Measurements from ENCODE around the gene LMAN2L.

Gene LMAN2L

GRCh38 chr2:96739633-96740428 lies at the start of gene LMAN2L:
LMAN2L (minus strand) TSS chr2:96740064; CDS start chr2:96740040, 24 bp downstream.
- DNase-seq = peak; percentile 97

- DNase-seq = no peak
These were observed 49.4 kb upstream of the LMAN2L start for GRCh38 chr2:96789245-96789617.

GRCh38 chr2:96788442-96789244 lies 48.8 kb upstream of the LMAN2L start:
- DNase-seq = no peak

- DNase-seq = no peak
These were observed 47.5 kb upstream of the LMAN2L start for GRCh38 chr2:96787411-96787810.

- no peak for DNase-seq
These were observed 43.5 kb upstream of the LMAN2L start for GRCh38 chr2:96783388-96783787.

- DNase-seq = no peak
These were observed 35.3 kb upstream of the LMAN2L start for GRCh38 chr2:96775160-96775559.

- no peak for DNase-seq
These were observed 34.1 kb upstream of the LMAN2L start for GRCh38 chr2:96773922-96774321.

GRCh38 chr2:96772903-96773671 lies 33.2 kb upstream of the LMAN2L start:
- DNase-seq = no peak

- DNase-seq = no peak
These were observed 32.1 kb upstream of the LMAN2L start for GRCh38 chr2:96771796-96772618.

- no peak for DNase-seq
These were observed 30.8 kb upstream of the LMAN2L start for GRCh38 chr2:96770442-96771202.

GRCh38 chr2:96769814-96770213 lies 29.9 kb upstream of the LMAN2L start:
- DNase-seq = no peak

GRCh38 chr2:96768083-96768561 lies 28.3 kb upstream of the LMAN2L start:
- DNase-seq = no peak

- no peak for DNase-seq
These were observed 27.4 kb upstream of the LMAN2L start for GRCh38 chr2:96767135-96767871.

- no peak for DNase-seq
These were observed 24.4 kb upstream of the LMAN2L start for GRCh38 chr2:96764253-96764637.

- DNase-seq = no peak
These were observed 23.8 kb upstream of the LMAN2L start for GRCh38 chr2:96763511-96764252.

- DNase-seq = no peak
These were observed 22.9 kb upstream of the LMAN2L start for GRCh38 chr2:96762529-96763311.

- DNase-seq = no peak
These were observed 21.3 kb upstream of the LMAN2L start for GRCh38 chr2:96760986-96761832.

Data from NCI-H1048 (cell line).